GM19468 (cell line): ENCODE measurements around the gene ZNF345.

Experiments
- ATAC-seq: cut with Tn5 transposase; IDR thresholded peaks from one replicate; pipeline ENCODE4 v1.9.1; 2021; ENCODE audit warnings: mild to moderate bottlenecking, moderate library complexity, moderate number of reproducible peaks; ENCODE audit not compliant: unreplicated experiment; ENCODE audit errors: extremely low read depth

The ZNF345 gene

GRCh38 chr19:36850559-36851442 lies at the start of gene ZNF345:
ZNF345 (plus strand) TSS chr19:36850876; CDS start chr19:36876831, 25,955 bp downstream.
- peak; percentile 18 for ATAC-seq

DNA sequence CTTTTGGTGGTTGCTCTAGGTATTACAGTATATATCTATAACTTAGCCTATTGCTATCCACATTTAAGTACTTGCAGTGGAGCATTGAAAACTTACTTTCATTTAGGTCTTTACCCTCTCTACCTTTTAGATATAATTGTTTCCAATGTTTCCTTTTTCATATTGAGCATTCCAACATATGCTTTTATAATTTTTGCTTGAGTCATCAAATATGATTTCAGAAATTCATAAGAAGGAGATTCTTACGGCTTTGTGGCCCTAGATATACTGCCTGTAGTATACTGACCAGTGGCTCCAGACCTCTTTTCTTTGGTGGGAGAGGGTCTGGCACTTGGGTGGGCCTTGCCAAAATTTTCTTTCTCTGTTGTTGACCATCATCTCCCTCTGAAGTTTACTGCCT lies 45.3 kb upstream of the ZNF345 start:
- no peak for ATAC-seq

- ATAC-seq: no peak
Observed at GRCh38 chr19:36807029-36807428, 43.6 kb upstream of the ZNF345 start.

DNA sequence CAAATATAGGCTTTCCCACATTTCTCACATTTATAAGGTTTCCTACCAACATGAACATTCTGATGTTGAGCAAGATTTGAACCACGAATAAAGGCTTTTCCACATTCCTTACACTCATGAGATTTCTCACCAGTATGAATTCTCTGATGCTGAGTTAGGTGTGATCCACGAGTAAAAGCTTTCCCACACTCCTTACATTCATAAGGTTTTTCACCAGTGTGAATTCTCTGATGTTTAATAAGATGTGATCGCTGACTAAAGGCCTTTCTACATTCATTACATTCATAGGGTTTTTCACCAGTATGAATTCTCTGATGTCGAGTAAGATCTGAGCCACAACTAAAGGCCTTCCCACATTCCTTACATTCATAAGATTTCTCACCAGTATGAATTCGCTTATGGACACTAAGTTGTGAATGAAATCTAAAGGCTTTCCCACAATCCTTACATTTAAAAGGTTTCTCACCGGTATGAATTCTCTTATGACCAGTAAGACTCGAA lies 31.5 kb upstream of the ZNF345 start:
- no peak for ATAC-seq

DNA sequence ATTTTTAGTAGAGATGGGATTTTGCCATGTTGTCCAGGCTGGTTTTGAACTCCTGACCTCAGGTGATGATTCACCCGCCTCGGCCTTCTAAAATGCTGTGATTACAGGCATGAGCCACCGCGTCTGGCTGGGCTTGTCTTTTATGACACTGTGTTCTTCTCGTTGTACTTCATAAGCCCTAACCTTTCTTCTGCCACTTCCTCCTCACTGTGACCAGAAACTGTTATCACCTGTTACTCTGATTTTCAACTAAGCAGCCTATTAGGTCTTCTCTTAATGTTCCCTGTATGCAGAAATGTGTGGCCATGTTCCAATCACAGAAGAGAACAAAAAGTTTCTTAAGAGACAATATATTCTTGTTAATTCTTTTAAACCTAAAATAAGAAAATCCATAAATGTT lies 28.9 kb upstream of the ZNF345 start:
- no peak for ATAC-seq

- ATAC-seq: no peak
Observed at GRCh38 chr19:36833430-36833829, 17.2 kb upstream of the ZNF345 start.

DNA sequence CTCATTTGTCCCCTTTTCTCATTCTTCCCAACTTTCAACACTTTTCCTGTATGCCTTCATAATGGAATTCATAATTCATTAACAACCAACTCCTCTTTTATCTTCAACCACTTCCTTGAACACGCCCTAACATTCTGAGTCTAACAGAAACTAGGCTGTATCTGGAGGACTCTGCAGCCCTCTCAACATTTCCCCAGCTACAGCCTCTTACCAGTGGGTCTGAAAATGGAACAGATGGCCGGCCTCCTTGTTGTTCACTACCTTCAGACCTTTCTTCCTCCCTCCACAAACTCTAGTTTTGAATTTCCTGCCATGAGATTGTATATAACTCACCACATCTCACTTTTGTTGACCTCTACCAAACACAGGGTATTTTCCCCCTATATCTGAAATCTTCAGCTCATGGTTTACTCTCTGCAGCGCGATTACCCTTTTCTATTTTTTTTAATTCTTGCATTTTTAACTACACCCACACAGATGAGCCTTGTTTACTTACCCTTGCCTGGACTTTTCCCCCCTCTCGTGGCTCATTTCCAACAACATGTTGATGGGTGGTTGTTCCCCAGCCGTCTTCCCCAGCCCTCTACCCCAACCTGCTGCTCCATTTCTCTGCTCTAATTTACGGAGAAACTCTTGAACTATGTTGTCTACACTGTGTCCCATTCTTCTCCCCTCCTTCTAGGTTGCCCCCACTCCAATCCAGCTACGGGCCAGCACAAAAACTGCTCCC lies 13.3 kb upstream of the ZNF345 start:
- ATAC-seq: no peak

GRCh38 chr19:36837906-36838783 lies 12.5 kb upstream of the ZNF345 start, which contains the start of gene ZNF790:
ZNF790 (minus strand) TSS chr19:36838387; CDS start chr19:36825619, 12,768 bp downstream.
- peak; percentile 75 for ATAC-seq

DNA sequence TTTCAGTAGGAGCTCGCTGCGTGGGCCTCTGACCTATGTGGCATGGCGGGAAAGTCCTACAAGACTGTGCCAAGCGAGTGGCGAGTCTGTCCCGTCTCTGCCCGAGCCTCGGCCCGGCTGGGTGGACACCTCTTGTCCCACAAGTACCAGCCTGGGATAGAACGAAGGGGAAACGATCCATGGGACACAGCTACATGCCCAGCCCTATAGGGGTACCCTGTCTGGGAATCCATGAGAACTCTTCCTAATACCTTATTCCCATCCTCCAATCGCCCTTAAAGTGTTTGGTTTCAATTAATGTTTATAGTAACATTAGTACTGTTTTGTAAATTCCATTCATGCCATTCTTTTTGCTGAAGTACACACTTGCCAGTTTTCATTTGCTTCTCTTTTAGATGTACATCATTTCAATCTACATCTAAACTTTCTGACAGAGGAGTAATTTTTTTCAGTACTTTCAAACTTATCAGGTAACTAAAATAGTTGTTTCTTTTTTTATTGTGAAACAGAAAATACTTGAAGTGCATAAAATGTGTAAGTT lies 11.8 kb upstream of the ZNF345 start:
- no peak for ATAC-seq

DNA sequence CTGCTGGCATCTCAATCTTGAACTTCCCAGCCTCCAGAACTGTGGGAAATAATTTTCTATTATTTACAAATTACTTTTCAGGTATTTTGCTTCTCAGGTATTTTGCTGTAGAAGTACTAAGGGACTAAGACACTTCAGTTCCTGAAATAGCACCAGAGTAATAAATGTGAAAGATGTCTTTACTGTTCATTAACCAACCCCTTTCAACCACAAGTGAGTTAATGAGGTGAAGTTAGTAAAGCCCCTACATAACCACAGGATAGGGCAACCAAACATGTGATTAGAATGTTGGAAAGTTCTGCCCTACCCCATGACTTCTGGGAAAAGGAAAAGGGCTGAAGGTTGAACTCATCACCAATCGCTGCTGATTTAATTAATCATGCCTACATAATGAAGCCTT lies 2.7 kb upstream of the ZNF345 start:
- ATAC-seq: no peak

- peak; percentile 63 for ATAC-seq
Observed at GRCh38 chr19:36849701-36850558, 746 bp upstream of the ZNF345 start.

DNA sequence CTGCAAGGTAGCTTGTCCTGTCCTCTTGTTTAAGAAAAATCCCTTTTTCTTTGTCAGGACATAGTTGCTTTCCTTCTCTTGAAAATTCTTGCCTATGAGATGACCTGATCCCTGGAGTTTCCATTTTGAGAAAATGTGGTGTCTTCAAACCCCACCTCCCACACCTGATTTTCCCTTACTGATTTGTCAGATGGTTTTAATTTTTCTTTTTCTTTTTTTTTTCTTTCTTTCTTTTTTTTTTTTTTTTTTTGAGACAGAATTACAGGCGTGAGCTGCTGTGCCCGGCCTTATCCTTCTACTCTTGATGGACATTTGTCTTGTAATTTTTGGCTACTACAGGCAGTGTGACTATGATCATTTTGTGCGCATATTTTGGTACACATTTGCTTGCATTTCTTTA lies 1.2 kb downstream of the ZNF345 start:
- no peak for ATAC-seq

DNA sequence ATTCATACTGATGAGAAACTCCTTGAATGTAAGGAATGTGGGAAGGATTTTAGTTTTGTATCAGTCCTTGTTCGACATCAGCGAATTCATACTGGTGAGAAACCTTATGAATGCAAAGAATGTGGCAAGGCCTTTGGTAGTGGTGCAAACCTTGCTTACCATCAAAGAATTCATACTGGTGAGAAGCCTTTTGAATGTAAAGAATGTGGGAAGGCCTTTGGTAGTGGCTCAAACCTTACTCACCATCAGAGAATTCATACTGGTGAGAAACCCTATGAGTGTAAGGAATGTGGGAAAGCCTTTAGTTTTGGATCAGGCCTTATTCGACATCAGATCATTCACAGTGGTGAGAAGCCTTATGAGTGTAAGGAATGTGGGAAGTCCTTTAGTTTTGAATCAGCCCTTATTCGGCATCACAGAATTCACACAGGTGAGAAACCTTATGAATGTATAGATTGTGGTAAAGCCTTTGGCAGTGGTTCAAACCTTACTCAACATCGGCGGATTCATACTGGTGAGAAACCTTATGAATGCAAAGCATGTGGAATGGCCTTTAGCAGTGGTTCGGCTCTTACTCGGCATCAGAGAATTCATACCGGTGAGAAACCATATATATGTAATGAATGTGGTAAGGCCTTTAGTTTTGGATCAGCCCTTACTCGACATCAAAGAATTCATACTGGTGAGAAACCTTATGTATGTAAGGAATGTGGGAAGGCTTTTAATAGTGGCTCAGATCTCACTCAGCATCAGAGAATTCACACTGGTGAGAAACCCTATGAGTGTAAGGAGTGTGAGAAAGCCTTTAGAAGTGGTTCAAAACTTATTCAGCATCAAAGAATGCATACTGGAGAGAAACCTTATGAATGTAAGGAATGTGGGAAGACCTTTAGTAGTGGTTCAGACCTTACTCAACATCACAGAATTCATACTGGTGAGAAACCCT lies 26.6 kb downstream of the ZNF345 start:
- ATAC-seq: no peak

GRCh38 chr19:36891768-36892357 lies 41.2 kb downstream of the ZNF345 start:
- no peak for ATAC-seq

DNA sequence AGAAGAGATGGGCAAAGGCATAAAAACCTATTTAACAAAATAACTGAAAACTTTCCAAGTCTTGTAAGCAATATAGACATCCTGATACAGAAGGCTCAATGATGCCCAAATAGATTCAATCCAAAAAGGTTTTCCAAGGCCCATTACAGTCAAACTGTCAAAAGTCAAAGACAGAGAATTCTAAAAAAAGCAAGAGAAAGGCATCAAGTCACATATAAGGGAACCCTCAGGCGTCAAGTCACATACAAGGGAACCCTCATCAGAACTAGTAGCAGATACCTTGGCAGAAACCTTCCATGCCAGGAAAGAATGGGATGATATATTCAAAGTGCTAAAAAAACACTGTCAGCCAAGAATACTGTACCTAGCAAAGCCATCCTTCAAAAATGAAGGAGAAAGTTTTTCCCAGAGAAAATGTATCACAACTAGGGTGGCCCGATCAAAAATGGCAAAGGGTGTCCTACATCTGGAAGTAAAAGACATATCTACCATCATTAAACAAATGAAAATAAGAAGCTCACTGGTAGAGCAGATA lies 44.2 kb downstream of the ZNF345 start:
- no peak for ATAC-seq

DNA sequence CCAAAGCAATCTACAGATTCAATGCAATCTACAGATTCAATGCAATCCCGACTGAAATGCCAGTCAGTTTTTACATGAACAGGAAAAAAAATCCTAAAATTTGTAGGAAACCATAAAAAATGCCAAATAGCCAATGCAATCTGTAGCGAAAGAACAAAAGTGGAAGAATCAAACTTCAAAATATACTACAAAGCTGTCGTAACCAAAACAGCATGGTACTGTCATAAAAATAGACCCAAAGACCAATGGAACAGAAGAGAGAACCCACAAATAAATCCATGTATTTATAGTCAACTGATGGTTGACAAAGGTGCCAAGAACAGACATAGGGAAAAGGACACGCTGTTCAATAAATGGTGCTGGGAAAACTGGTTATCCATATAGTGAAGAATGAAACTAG lies 47.7 kb downstream of the ZNF345 start:
- no peak for ATAC-seq
